ENCODE data around the gene RARS1. TPM values are rescaled to one million over a fixed set of nuclear protein-coding genes. Genes with fewer than 3 reads are reported as not detected.

RARS1 gene
- total and polyA plus RNA-seq, 2 donors from 2014 or later = 35.5 to 62.8 TPM

DNA sequence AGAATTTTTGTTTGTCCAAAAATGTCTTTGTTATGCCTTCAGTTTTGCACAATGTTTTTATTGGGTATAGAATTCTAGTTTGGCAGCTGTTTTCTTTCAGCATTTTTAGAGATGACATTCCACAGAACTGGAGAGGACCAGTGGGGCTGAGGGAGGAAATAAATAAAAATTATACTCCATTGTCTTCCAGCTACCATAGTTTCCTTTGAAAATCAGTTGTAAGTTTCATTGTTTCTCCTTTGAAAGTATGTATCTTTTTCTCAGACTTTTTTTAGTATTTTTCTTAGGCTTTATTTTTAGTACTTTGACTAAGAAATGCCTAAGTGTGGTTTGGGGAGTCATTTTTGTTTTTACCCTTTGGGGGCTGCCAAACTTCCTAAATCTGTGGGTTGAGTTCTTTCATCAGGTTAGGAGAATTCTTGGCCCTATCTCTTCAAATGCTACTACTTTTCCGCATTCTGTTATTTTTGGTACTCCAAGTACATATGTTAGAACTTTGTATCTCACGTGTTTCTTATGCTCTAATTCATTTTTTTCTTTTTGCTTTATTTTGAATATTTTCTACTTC is 27.7 kb downstream of the RARS1 start:
- H3K9me3 ChIP-seq (ENCODE audit: control insufficient read depth in 2 of 3, insufficient read depth in 1 of 3, low read length in 3 of 3) = peaks cover 0 to 5% (median 0%) of the 10 kb centered on the region in 3 donors
- no peak overlapping the region for H3K9ac ChIP-seq (ENCODE audit: low read length in 3 of 3)
- peaks cover 14 to 46% (median 21%) of the 10 kb centered on the region in 3 donors for H3K36me3 ChIP-seq (ENCODE audit: control insufficient read depth in 2 of 3, insufficient read depth in 3 of 3, low read length in 3 of 3)
- peak in 2 of 5 donors; percentile 3 to 6 for DNase-seq
- no peaks in the 10 kb centered on the region for H3K4me1 ChIP-seq (ENCODE audit: control insufficient read depth in 2 of 3, insufficient read depth in 2 of 3, low read depth in 1 of 3, low read length in 3 of 3)
- no peaks in the 10 kb centered on the region for H3K27me3 ChIP-seq (ENCODE audit: control insufficient read depth, insufficient read depth, low read length)
- no peak for FAIRE-seq
- TF ChIP-seq CTCF (IDR thresholded peaks at IDR 0.05; ENCODE audit: borderline replicate concordance, extremely low read depth, insufficient read depth) = no peak
- intact Hi-C loops (cut with DNase I) = no loop called here
- no peak overlapping the region for H3K27ac ChIP-seq (ENCODE audit: low read depth in 2 of 2, low read length in 2 of 2)
- no peak overlapping the region for H3K4me3 ChIP-seq (ENCODE audit: low read length in 3 of 3)

DNA sequence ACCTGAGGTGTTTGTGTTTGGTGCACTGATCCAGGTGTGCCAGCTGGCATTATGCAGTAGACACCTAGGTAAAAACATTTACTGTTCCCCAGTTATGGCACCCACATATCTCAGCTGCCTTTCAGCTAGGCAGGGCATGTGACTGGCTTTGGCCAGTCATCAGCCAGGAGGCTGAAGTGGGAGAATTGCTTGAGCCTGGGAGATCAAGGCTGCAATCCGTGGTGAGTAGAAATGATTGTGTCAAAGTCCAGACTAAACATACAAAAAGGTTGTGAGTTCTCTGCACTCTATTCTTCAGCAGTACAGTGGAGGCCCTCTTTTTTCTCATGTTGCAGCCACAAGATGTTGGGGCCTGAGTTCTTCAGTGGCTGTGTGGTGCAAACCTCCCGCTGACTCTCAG is 39.6 kb downstream of the RARS1 start:
- Histone ChIP-seq H3K4me3 (ENCODE audit: low read length in 3 of 3) (no peak overlapping the region), H3K27me3 (ENCODE audit: control insufficient read depth, insufficient read depth, low read length) (peaks cover 8% of the 10 kb centered on the region), H3K9ac (ENCODE audit: low read length in 3 of 3) (no peak overlapping the region), H3K36me3 (ENCODE audit: control insufficient read depth in 2 of 3, insufficient read depth in 3 of 3, low read length in 3 of 3) (peaks cover 0 to 2% (median 0%) of the 10 kb centered on the region in 3 donors), H3K9me3 (ENCODE audit: control insufficient read depth in 2 of 3, insufficient read depth in 1 of 3, low read length in 3 of 3) (no peaks in the 10 kb centered on the region), H3K4me1 (ENCODE audit: control insufficient read depth in 2 of 3, insufficient read depth in 2 of 3, low read depth in 1 of 3, low read length in 3 of 3) (peaks cover 0 to 5% (median 0%) of the 10 kb centered on the region in 3 donors), H3K27ac (ENCODE audit: low read depth in 2 of 2, low read length in 2 of 2) (no peak overlapping the region)
- no peak for DNase-seq
- intact Hi-C loops (cut with DNase I) = no loop called here
- TF ChIP-seq CTCF (IDR thresholded peaks at IDR 0.05; ENCODE audit: borderline replicate concordance, extremely low read depth, insufficient read depth) = no peak
- no peak for FAIRE-seq

DNA sequence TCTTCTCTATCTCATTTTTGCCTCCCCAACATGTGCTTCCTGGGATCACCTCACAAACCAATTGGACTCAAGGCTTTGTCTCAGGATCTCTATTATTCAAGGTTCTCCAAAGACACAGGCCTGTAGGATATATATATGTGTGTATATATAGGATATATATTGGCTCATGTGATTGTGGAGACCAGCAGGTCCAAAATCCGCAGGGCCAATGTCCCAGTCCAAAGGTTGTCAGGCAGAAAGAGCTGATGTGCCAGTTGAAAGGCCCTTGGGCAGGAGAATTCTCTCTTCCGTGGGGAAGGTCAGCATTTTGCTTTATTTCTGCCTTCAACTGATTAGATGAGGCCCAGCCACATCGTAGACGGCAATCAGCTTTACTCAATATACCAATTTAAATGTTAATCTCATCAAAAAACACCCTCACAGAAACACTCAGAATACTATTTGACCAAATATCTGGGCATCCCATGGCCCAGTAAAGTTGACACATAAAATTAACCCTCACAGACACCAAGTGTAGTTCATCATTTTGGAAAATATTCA is 41.6 kb downstream of the RARS1 start:
- H3K4me3 ChIP-seq (ENCODE audit: low read length in 3 of 3) = no peak overlapping the region
- H3K27ac ChIP-seq (ENCODE audit: low read depth in 2 of 2, low read length in 2 of 2) = no peak overlapping the region
- DNase-seq (no peak), FAIRE-seq (no peak)
- H3K9ac ChIP-seq (ENCODE audit: low read length in 3 of 3) = no peak overlapping the region
- TF ChIP-seq CTCF (IDR thresholded peaks at IDR 0.05; ENCODE audit: borderline replicate concordance, extremely low read depth, insufficient read depth) = no peak
- intact Hi-C loops (cut with DNase I) = no loop called here
- peaks cover 0 to 5% (median 0%) of the 10 kb centered on the region in 3 donors for H3K4me1 ChIP-seq (ENCODE audit: control insufficient read depth in 2 of 3, insufficient read depth in 2 of 3, low read depth in 1 of 3, low read length in 3 of 3)
- H3K36me3 ChIP-seq (ENCODE audit: control insufficient read depth in 2 of 3, insufficient read depth in 3 of 3, low read length in 3 of 3) = no peaks in the 10 kb centered on the region
- no peaks in the 10 kb centered on the region for H3K9me3 ChIP-seq (ENCODE audit: control insufficient read depth in 2 of 3, insufficient read depth in 1 of 3, low read length in 3 of 3)
- peaks cover 8% of the 10 kb centered on the region for H3K27me3 ChIP-seq (ENCODE audit: control insufficient read depth, insufficient read depth, low read length)
